ENCODE measurements around the gene IL1RAP. TPM values are rescaled to one million over a fixed set of nuclear protein-coding genes. Genes with fewer than 3 reads are reported as not detected.
A peak's percentile ranks its signal among the peaks of the same experiment; 100 is the strongest.

The IL1RAP gene
- total and polyA plus RNA-seq, 9 of the 15 experiments (the other 6 are each of a cell fraction or from before 2014, with no cell fraction given): 0.23 to 1.8 (median 0.88) TPM

DNA sequence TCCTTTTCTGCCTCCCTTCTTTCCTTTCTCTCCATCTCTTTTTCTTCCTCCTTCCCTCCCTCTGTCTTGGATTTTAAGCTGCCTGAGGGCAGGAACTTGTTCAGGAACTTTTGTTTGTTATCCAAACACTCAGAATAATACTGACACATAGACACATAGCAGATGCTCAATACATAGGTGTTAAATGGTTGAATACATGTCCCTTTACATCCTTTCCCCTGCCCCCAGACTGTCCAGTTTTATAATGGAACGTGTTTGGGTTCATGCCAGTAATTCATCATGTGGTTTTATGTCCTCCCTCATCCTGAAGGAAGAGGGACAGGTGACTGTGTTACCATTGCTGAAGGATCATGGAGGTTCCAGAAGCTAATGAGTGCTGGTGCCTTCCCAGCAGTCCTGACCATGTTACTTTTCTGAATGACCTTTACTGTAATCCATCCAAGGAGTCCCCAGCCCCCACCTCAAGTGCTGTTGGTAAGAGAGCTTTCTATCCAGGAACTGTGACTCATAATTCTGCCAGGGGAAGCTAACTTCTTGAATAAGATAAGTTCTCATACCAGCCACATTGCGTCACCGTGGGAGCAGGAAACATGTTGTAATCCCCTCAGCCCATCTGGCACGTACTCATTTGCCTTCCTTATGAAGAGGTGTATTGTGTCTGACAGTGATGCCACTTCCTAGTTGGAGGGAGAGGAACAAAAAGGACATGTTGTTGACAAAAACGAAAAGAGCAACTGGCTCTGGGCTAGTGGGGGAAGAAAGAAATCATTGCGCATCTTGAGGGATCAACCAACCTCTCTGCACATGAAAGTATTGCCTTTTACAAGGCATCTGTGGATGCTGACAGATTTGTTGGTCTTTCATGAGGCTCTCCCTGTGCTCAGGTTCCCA lies 52.4 kb downstream of the IL1RAP start:
- no peak overlapping the region for H3K9ac ChIP-seq (ENCODE audit: insufficient read depth in 1 of 2, low read depth in 2 of 2, low read length in 2 of 2)
- no peaks in the 10 kb centered on the region for H3K79me2 ChIP-seq (ENCODE audit: control insufficient read depth, insufficient read depth, low read length)
- H3K4me2 ChIP-seq (ENCODE audit: insufficient read depth, low read length): no peak overlapping the region
- in situ Hi-C loops (cut with MboI) (no loop called here), intact Hi-C loops (cut with micrococcal nuclease) (no loop called here)
- BruUV-seq (replicated peaks): no TSS peak
- no peaks in the 10 kb centered on the region for H3K9me3 ChIP-seq (replicated peaks; ENCODE audit: control insufficient read depth, insufficient read depth, low read depth, low read length)
- no peak overlapping the region for H3K27ac ChIP-seq (ENCODE audit: extremely low read depth, low read depth, low read length)
- WGBS (ENCODE audit: insufficient coverage, low coverage, missing lambda C conversion rate): 3% methylated on average over 6 of the region's 6 CpGs
- H3K4me3 ChIP-seq: no peak overlapping the region
- ChIA-PET CTCF (ENCODE audit: low intra/inter-chr PET ratio) (no interaction called here), POLR2A (no interaction called here)
- no peaks in the 10 kb centered on the region for H4K20me1 ChIP-seq (replicated peaks; ENCODE audit: control insufficient read depth, insufficient read depth, low read length)
- no peaks in the 10 kb centered on the region for H3K9me1 ChIP-seq (ENCODE audit: control insufficient read depth, insufficient read depth, low read length)
- ATAC-seq (no peak), FAIRE-seq (no peak), DNase-seq (ENCODE audit: extremely low read depth in 1 of 4, low spot score in 3 of 4) (peak in 1 of 4 experiments; percentile 7)
- no peak overlapping the region for H2AFZ ChIP-seq (ENCODE audit: low read depth, low read length)
- no peaks in the 10 kb centered on the region for H3K4me1 ChIP-seq (replicated peaks in 1 of 2; ENCODE audit: control insufficient read depth in 2 of 2, insufficient read depth in 2 of 2, low read length in 2 of 2)
- H3K36me3 ChIP-seq (ENCODE audit: control insufficient read depth, insufficient read depth, low read length): no peaks in the 10 kb centered on the region
- H3K27me3 ChIP-seq (ENCODE audit: control insufficient read depth in 2 of 2, insufficient read depth in 2 of 2, low read length in 2 of 2): no peaks in the 10 kb centered on the region
- no peak for TF ChIP-seq HNRNPL (IDR thresholded peaks at IDR 0.05; ENCODE audit: low read depth, low read length)
- TF ChIP-seq SP1 (CRISPR knock-in tag; IDR thresholded peaks at IDR 0.05): no peak
- TF ChIP-seq NCOA6 (IDR thresholded peaks at IDR 0.05): no peak
- no peak for TF ChIP-seq EZH2 (IDR thresholded peaks at IDR 0.05; ENCODE audit: borderline replicate concordance, low read depth, low read length)
- no peak for TF ChIP-seq HDAC8 (tag; IDR thresholded peaks at IDR 0.05)
- TF ChIP-seq, protein P1, sequence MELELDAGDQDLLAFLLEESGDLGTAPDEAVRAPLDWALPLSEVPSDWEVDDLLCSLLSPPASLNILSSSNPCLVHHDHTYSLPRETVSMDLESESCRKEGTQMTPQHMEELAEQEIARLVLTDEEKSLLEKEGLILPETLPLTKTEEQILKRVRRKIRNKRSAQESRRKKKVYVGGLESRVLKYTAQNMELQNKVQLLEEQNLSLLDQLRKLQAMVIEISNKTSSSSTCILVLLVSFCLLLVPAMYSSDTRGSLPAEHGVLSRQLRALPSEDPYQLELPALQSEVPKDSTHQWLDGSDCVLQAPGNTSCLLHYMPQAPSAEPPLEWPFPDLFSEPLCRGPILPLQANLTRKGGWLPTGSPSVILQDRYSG (tag; conservative IDR thresholded peaks at IDR 0.05; ENCODE audit: low read depth): no peak
- TF ChIP-seq, protein P2, sequence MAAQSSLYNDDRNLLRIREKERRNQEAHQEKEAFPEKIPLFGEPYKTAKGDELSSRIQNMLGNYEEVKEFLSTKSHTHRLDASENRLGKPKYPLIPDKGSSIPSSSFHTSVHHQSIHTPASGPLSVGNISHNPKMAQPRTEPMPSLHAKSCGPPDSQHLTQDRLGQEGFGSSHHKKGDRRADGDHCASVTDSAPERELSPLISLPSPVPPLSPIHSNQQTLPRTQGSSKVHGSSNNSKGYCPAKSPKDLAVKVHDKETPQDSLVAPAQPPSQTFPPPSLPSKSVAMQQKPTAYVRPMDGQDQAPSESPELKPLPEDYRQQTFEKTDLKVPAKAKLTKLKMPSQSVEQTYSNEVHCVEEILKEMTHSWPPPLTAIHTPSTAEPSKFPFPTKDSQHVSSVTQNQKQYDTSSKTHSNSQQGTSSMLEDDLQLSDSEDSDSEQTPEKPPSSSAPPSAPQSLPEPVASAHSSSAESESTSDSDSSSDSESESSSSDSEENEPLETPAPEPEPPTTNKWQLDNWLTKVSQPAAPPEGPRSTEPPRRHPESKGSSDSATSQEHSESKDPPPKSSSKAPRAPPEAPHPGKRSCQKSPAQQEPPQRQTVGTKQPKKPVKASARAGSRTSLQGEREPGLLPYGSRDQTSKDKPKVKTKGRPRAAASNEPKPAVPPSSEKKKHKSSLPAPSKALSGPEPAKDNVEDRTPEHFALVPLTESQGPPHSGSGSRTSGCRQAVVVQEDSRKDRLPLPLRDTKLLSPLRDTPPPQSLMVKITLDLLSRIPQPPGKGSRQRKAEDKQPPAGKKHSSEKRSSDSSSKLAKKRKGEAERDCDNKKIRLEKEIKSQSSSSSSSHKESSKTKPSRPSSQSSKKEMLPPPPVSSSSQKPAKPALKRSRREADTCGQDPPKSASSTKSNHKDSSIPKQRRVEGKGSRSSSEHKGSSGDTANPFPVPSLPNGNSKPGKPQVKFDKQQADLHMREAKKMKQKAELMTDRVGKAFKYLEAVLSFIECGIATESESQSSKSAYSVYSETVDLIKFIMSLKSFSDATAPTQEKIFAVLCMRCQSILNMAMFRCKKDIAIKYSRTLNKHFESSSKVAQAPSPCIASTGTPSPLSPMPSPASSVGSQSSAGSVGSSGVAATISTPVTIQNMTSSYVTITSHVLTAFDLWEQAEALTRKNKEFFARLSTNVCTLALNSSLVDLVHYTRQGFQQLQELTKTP (IDR thresholded peaks at IDR 0.05; ENCODE audit: low read depth in 1 of 2, partially characterized antibody in 2 of 2): no peak
- TF ChIP-seq, protein P3, sequence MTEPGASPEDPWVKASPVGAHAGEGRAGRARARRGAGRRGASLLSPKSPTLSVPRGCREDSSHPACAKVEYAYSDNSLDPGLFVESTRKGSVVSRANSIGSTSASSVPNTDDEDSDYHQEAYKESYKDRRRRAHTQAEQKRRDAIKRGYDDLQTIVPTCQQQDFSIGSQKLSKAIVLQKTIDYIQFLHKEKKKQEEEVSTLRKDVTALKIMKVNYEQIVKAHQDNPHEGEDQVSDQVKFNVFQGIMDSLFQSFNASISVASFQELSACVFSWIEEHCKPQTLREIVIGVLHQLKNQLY (CRISPR knock-in tag; conservative IDR thresholded peaks at IDR 0.05): no peak
- no peak for TF ChIP-seq MCM3 (IDR thresholded peaks at IDR 0.05)
- TF ChIP-seq ZNF561 (CRISPR knock-in tag; conservative IDR thresholded peaks at IDR 0.05): no peak
- no peak for TF ChIP-seq CHD4 (IDR thresholded peaks at IDR 0.05; ENCODE audit: insufficient read depth, insufficient replicate concordance, low read depth, low read length, poor library complexity, severe bottlenecking)
- peak; percentile 42; the same call in 1 of the 2 replicates for TF ChIP-seq ZNF311 (CRISPR knock-in tag; IDR thresholded peaks at IDR 0.05)
- TF ChIP-seq JUND (IDR thresholded peaks at IDR 0.05; ENCODE audit: borderline replicate concordance, low read depth, low read length): peak; percentile 17; the same call in 1 of the 2 replicates
- no peak for TF ChIP-seq JUND (tag; IDR thresholded peaks at IDR 0.05; ENCODE audit: borderline replicate concordance, low read depth, low read length)
- no peak for TF ChIP-seq DNMT1 (IDR thresholded peaks at IDR 0.05)
- TF ChIP-seq NFRKB (IDR thresholded peaks at IDR 0.05; ENCODE audit: low read depth): no peak
- no peak for TF ChIP-seq HMG20A (CRISPR knock-in tag; conservative IDR thresholded peaks at IDR 0.05)
